Loucy (cell line): Measurements from ENCODE around the gene DRD3.

Source experiments
- H2AFZ ChIP-seq: fragments of 200-600 bp; sonication (generic); 2 replicates; pipeline ENCODE4 v1.6.0; 2016; ENCODE audit warnings: antibody characterized with exemption, mild to moderate bottlenecking, low read length, moderate library complexity
- H3F3A ChIP-seq: fragments of 200-600 bp; 2 replicates; pipeline ENCODE4 v1.6.0; 2016; ENCODE audit warnings: antibody characterized with exemption, low read depth, mild to moderate bottlenecking
- H3K27me3 ChIP-seq: fragments of 200-600 bp; sonication (generic); 2 replicates; pipeline ENCODE4 v1.6.1; 2014; ENCODE audit warnings: low read length, mild to moderate bottlenecking; ENCODE audit not compliant: insufficient read depth, poor library complexity, severe bottlenecking
- H3K36me3 ChIP-seq: fragments of 200-600 bp; sonication (generic); 2 replicates; pipeline ENCODE4 v1.6.1; 2016; ENCODE audit warnings: low read length; ENCODE audit not compliant: insufficient read depth
- H3K4me1 ChIP-seq: fragments of 200-600 bp; sonication (generic); 2 replicates; pipeline ENCODE4 v1.5.1; 2014; ENCODE audit warnings: low read length, mild to moderate bottlenecking; ENCODE audit not compliant: insufficient read depth, poor library complexity, severe bottlenecking
- H3K4me2 ChIP-seq: fragments of 200-600 bp; sonication (generic); 2 replicates; pipeline ENCODE4 v1.6.0; 2014; ENCODE audit warnings: antibody characterized with exemption, low read length, low read depth, mild to moderate bottlenecking; ENCODE audit not compliant: poor library complexity, severe bottlenecking
- H3K4me3 ChIP-seq: fragments of 200-600 bp; sonication (generic); 2 replicates; pipeline ENCODE4 v1.5.1; 2014; ENCODE audit warnings: low read length, mild to moderate bottlenecking, mixed read lengths; ENCODE audit not compliant: poor library complexity, severe bottlenecking
- H3K79me2 ChIP-seq: fragments of 200-600 bp; sonication (generic); 2 replicates; pipeline ENCODE4 v1.6.1; 2014; ENCODE audit warnings: low read length; ENCODE audit not compliant: insufficient read depth
- H3K9ac ChIP-seq: fragments of 200-600 bp; sonication (generic); 2 replicates; pipeline ENCODE4 v1.6.0; 2014; ENCODE audit warnings: mild to moderate bottlenecking, low read depth, low read length, moderate library complexity; ENCODE audit not compliant: poor library complexity, severe bottlenecking
- H3K9me2 ChIP-seq: fragments of 200-600 bp; sonication (generic); replicated peaks from 2 replicates; pipeline ENCODE4 v1.6.1; 2016; ENCODE audit warnings: low read depth, low read length, mixed read lengths
- H3K9me3 ChIP-seq: fragments of 200-600 bp; sonication (generic); 2 replicates; pipeline ENCODE4 v1.6.1; 2014; ENCODE audit warnings: mild to moderate bottlenecking, antibody characterized with exemption, low read length, low read depth; ENCODE audit not compliant: insufficient read depth
- H4K20me1 ChIP-seq: fragments of 200-600 bp; sonication (generic); 2 replicates; pipeline ENCODE4 v1.6.0; 2014; ENCODE audit warnings: antibody characterized with exemption, low read length, mild to moderate bottlenecking; ENCODE audit not compliant: insufficient read depth, poor library complexity, severe bottlenecking
- CTCF ChIP-seq: fragments of 200-600 bp; sonication (generic); conservative IDR thresholded peaks from 2 replicates; pipeline ENCODE4 v1.5.1; 2014; ENCODE audit warnings: mild to moderate bottlenecking, antibody characterized with exemption, low read length
- EZH2phosphoT487 ChIP-seq: fragments of 200-600 bp; IDR thresholded peaks from 2 replicates; pipeline ENCODE4 v1.6.1; 2018; ENCODE audit warnings: antibody characterized with exemption, mild to moderate bottlenecking, moderate library complexity, borderline replicate concordance

The DRD3 gene

GRCh38 chr3:114080201-114080600 is 98.7 kb downstream of the DRD3 start:
- Histone ChIP-seq H3K4me2 (no peak overlapping the region), H3K9me3 (no peaks in the 10 kb centered on the region), H3K4me3 (no peak overlapping the region), H3K36me3 (peaks cover 82% of the 10 kb centered on the region), H3K79me2 (no peaks in the 10 kb centered on the region), H3K9me2 (no peaks in the 10 kb centered on the region), H3K27me3 (no peaks in the 10 kb centered on the region), H2AFZ (no peak overlapping the region), H4K20me1 (no peaks in the 10 kb centered on the region), H3F3A (no peaks in the 10 kb centered on the region), H3K4me1 (no peaks in the 10 kb centered on the region), H3K9ac (no peak overlapping the region)
- TF ChIP-seq CTCF (no peak), EZH2phosphoT487 (no peak)

GRCh38 chr3:114079761-114080160 is 99.1 kb downstream of the DRD3 start:
- Histone ChIP-seq H3F3A (no peaks in the 10 kb centered on the region), H3K9me3 (no peaks in the 10 kb centered on the region), H2AFZ (no peak overlapping the region), H3K9ac (no peak overlapping the region), H3K27me3 (no peaks in the 10 kb centered on the region), H3K79me2 (no peaks in the 10 kb centered on the region), H3K4me1 (no peaks in the 10 kb centered on the region), H4K20me1 (no peaks in the 10 kb centered on the region), H3K4me2 (no peak overlapping the region), H3K36me3 (peaks cover 85% of the 10 kb centered on the region), H3K4me3 (no peak overlapping the region), H3K9me2 (no peaks in the 10 kb centered on the region)
- TF ChIP-seq CTCF (no peak), EZH2phosphoT487 (no peak)

- Histone ChIP-seq H3K9ac (no peak overlapping the region), H3K79me2 (no peaks in the 10 kb centered on the region), H2AFZ (no peak overlapping the region), H3K4me2 (no peak overlapping the region), H3K27me3 (no peaks in the 10 kb centered on the region), H4K20me1 (no peaks in the 10 kb centered on the region), H3K36me3 (peaks cover 92% of the 10 kb centered on the region), H3F3A (no peaks in the 10 kb centered on the region), H3K4me3 (no peak overlapping the region), H3K9me3 (no peaks in the 10 kb centered on the region), H3K4me1 (no peaks in the 10 kb centered on the region), H3K9me2 (no peaks in the 10 kb centered on the region)
- TF ChIP-seq EZH2phosphoT487: no peak
- TF ChIP-seq CTCF: no peak
These were observed 100.7 kb downstream of the DRD3 start for GRCh38 chr3:114078126-114078525.
